Measurements from ENCODE around the gene DACT2.

- TF ChIP-seq CTCF (IDR thresholded peaks at IDR 0.05), result no peak
- no peak for TF ChIP-seq REST (IDR thresholded peaks at IDR 0.05; ENCODE audit: insufficient read depth in 1 of 2, low read depth in 2 of 2, low read length in 1 of 2)
Measured at GRCh38 chr6:168343239-168344150, 23.9 kb upstream of the DACT2 start.

Data from Panc1 (cell line).